COR-L47 (cell line): ENCODE data around the gene KLHL30.
"Not testable (repeated sequence)": the region's sequence is repeated elsewhere in the genome, so short reads cannot be mapped to it uniquely, and the experiment has no call there.

ENCODE experiments used
- DNase-seq: peaks from one replicate; lab custom pipeline; 2025; lab: John Stamatoyannopoulos, UW

KLHL30 gene

GRCh38 chr2:238163481-238164198 lies 25.2 kb downstream of the KLHL30 start:
- DNase-seq = no peak

- no peak for DNase-seq
Observed at GRCh38 chr2:238164906-238165287, 26.4 kb downstream of the KLHL30 start.

- no peak for DNase-seq
Observed at GRCh38 chr2:238165288-238165921, 26.9 kb downstream of the KLHL30 start.

GRCh38 chr2:238166391-238167343 lies 28.2 kb downstream of the KLHL30 start:
- no peak for DNase-seq

- no peak for DNase-seq
Observed at GRCh38 chr2:238167344-238167715, 28.9 kb downstream of the KLHL30 start.

GRCh38 chr2:238167761-238168160 lies 29.3 kb downstream of the KLHL30 start:
- no peak for DNase-seq

- no peak for DNase-seq
Observed at GRCh38 chr2:238168196-238169047, 30.0 kb downstream of the KLHL30 start.

GRCh38 chr2:238169048-238169707 lies 30.7 kb downstream of the KLHL30 start:
- DNase-seq = no peak

- DNase-seq = no peak
Observed at GRCh38 chr2:238169708-238170251, 31.3 kb downstream of the KLHL30 start.

- no peak for DNase-seq
Observed at GRCh38 chr2:238170386-238171071, 32.1 kb downstream of the KLHL30 start.

- DNase-seq = not testable (repeated sequence)
Observed at GRCh38 chr2:238171072-238171431, 32.6 kb downstream of the KLHL30 start.

GRCh38 chr2:238171575-238172187 lies 33.2 kb downstream of the KLHL30 start:
- no peak for DNase-seq

- DNase-seq = no peak
Observed at GRCh38 chr2:238172439-238172838, 34.0 kb downstream of the KLHL30 start.

- no peak for DNase-seq
Observed at GRCh38 chr2:238173692-238174091, 35.2 kb downstream of the KLHL30 start.

GRCh38 chr2:238174291-238174690 lies 35.8 kb downstream of the KLHL30 start:
- no peak for DNase-seq

- DNase-seq = no peak
Observed at GRCh38 chr2:238174701-238175100, 36.2 kb downstream of the KLHL30 start.

GRCh38 chr2:238176613-238177012 lies 38.1 kb downstream of the KLHL30 start:
- no peak for DNase-seq

GRCh38 chr2:238180554-238180953 lies 42.1 kb downstream of the KLHL30 start:
- no peak for DNase-seq

GRCh38 chr2:238182362-238182761 lies 43.9 kb downstream of the KLHL30 start:
- no peak for DNase-seq

GRCh38 chr2:238183821-238184220 lies 45.4 kb downstream of the KLHL30 start:
- DNase-seq = no peak
